Activated naive CD4-positive, alpha-beta T cell treated with anti-CD3 and anti-CD28 coated beads, Interleukin-2, amount 50 U/mL, for 72 hours (primary cell): ENCODE measurements around the gene LEP. TPM values are rescaled to one million over a fixed set of nuclear protein-coding genes. Genes with fewer than 3 reads are reported as not detected.

Source experiments
- total RNA-seq, 2 donors: library from RNA; stranded (reverse); gene quantifications; one replicate each; pipeline ENCODE4 v1.2.3, GENCODE V29; 2022

LEP gene
- total RNA-seq, 2 donors from 2014 or later, result not detected

Other genes starting within 250 kb of the LEP start
- under 1 TPM in 1 of 2 donors, not detected in 1; 0.51 TPM for gene LRRC4, start 209.8 kb upstream of the LEP start, total RNA-seq
- gene RBM28, start 102.6 kb downstream of the LEP start, total RNA-seq, result 10 to 100 TPM; 43.4 to 51.3 TPM
- gene PRRT4, start 120.4 kb downstream of the LEP start, total RNA-seq, result under 1 TPM in 1 of 2 donors, not detected in 1; 0.27 TPM
- gene IMPDH1, start 168.7 kb downstream of the LEP start, total RNA-seq, result 10 to 100 TPM; 29.5 to 66.9 TPM
- 100 to 1,000 TPM in 1 of 2 donors, 10 to 100 TPM in 1; 20.3 to 239 TPM for gene HILPDA, start 214.6 kb downstream of the LEP start, total RNA-seq
- gene METTL2B, start 235.5 kb downstream of the LEP start, total RNA-seq, result 10 to 100 TPM; 31.1 to 34.1 TPM